H1 (cell line): Measurements from ENCODE around the gene TMEM45A. TPM values are rescaled to one million over a fixed set of nuclear protein-coding genes. Genes with fewer than 3 reads are reported as not detected.

ENCODE experiments used
- CTCF ChIA-PET: fragments of 300-600 bp; sonication (Branson Sonifier 250); formaldehyde crosslinking; loops from one replicate; lab custom pipeline; 2021; ENCODE audit not compliant: partially characterized antibody; lab: Charles Lee
- POLR2A ChIA-PET: fragments of 300-600 bp; sonication (Branson Sonifier 250); formaldehyde crosslinking; loops from one replicate; lab custom pipeline; 2021; ENCODE audit warnings: inconsistent platforms; ENCODE audit not compliant: partially characterized antibody; lab: Charles Lee
- DNase-seq, 2 experiments: peaks; one replicate each; pipeline versions ENCODE4 v3.0.0 to v3.0.0-alpha.2; 2010 to 2022; ENCODE audit warnings: low spot score in 2 of 2, low read depth in 1 of 2, mixed read lengths in 1 of 2
- FAIRE-seq: peaks from 2 replicates; lab custom pipeline; 2011; peaks lifted over from hg19 to GRCh38; lab: Jason Lieb, UNC
- H2AFZ ChIP-seq: 2 replicates; pipeline ENCODE4 v1.8.1; 2012; ENCODE audit warnings: low read length, inconsistent platforms
- H2AK5ac ChIP-seq: 2 replicates; pipeline ENCODE4 v1.6.1; 2013; ENCODE audit warnings: low read depth, low read length
- H2BK120ac ChIP-seq: replicated peaks from 2 replicates; pipeline ENCODE3; 2013; ENCODE audit warnings: low read depth, low read length, inconsistent platforms
- H2BK12ac ChIP-seq: 2 replicates; pipeline ENCODE4 v1.6.1; 2013; ENCODE audit warnings: low read depth, low read length
- H2BK15ac ChIP-seq: 2 replicates; pipeline ENCODE4 v1.6.1; 2013; ENCODE audit warnings: low read length
- H2BK20ac ChIP-seq: 2 replicates; pipeline ENCODE4 v1.6.1; 2013; ENCODE audit warnings: low read length
- H2BK5ac ChIP-seq: 2 replicates; pipeline ENCODE4 v1.6.1; 2013; ENCODE audit warnings: low read depth, low read length
- H3K14ac ChIP-seq: 2 replicates; pipeline ENCODE4 v1.6.1; 2013; ENCODE audit warnings: inconsistent platforms; ENCODE audit not compliant: insufficient read length
- H3K18ac ChIP-seq: 2 replicates; pipeline ENCODE4 v1.6.1; 2013; ENCODE audit warnings: low read length; ENCODE audit errors: extremely low read depth
- H3K23ac ChIP-seq: 2 replicates; pipeline ENCODE4 v1.6.1; 2013; ENCODE audit warnings: inconsistent platforms; ENCODE audit not compliant: insufficient read length
- H3K23me2 ChIP-seq: 2 replicates; pipeline ENCODE4 v1.6.1; 2013; ENCODE audit warnings: low read depth, low read length
- H3K27ac ChIP-seq: 2 replicates; pipeline ENCODE4 v1.6.1; 2011; ENCODE audit warnings: low read depth, low read length, inconsistent platforms
- H3K27me3 ChIP-seq, 4 experiments: replicated peaks in 1 of 4; 1 replicate in 1 of 4; 2 replicates in 3 of 4; pipeline versions ENCODE4 v1.6.1 to v1.8.1; 2011 to 2013; ENCODE audit warnings: low read length in 3 of 4, mild to moderate bottlenecking in 3 of 4, inconsistent platforms in 2 of 4, mixed read lengths in 2 of 4, moderate library complexity in 1 of 4; ENCODE audit not compliant: control insufficient read depth in 3 of 4, insufficient read depth in 3 of 4; ENCODE audit errors: extremely low read depth in 1 of 4
- H3K36me3 ChIP-seq, 4 experiments: 2 replicates each; pipeline versions ENCODE4 v1.6.1 to v1.8.1; 2011 to 2013; ENCODE audit warnings: mild to moderate bottlenecking in 4 of 4, low read length in 3 of 4, moderate library complexity in 2 of 4, control low read depth in 1 of 4, inconsistent platforms in 1 of 4; ENCODE audit not compliant: insufficient read depth in 4 of 4, control insufficient read depth in 2 of 4
- H3K4ac ChIP-seq: replicated peaks from 2 replicates; pipeline ENCODE3; 2013; ENCODE audit warnings: low read length, low read depth, mixed read lengths, inconsistent platforms; ENCODE audit not compliant: insufficient read length
- H3K4me1 ChIP-seq, 4 experiments: replicated peaks in 1 of 4; 1 replicate in 1 of 4; 2 replicates in 3 of 4; pipeline versions ENCODE4 v1.6.1 to v1.8.1; 2011 to 2013; ENCODE audit warnings: low read length in 3 of 4, inconsistent platforms in 2 of 4, mixed read lengths in 1 of 4; ENCODE audit not compliant: insufficient read depth in 4 of 4, control insufficient read depth in 3 of 4
- H3K4me2 ChIP-seq, 2 experiments: 2 replicates each; pipeline versions ENCODE4 v1.6.1 to v1.8.1; 2011 to 2013; ENCODE audit warnings: low read depth in 2 of 2, low read length in 2 of 2, control low read depth in 1 of 2, inconsistent platforms in 1 of 2, mild to moderate bottlenecking in 1 of 2; ENCODE audit not compliant: insufficient read depth in 1 of 2
- H3K4me3 ChIP-seq, 4 experiments: fragments of 200-600, 300-600 bp in 1 of 4; sonication (generic), shearing (Covaris generic), sonication (Bioruptor Twin) in 1 of 4; 2 replicates each; pipeline versions ENCODE4 v1.5.1 to v1.8.1; 2011 to 2016; ENCODE audit warnings: low read length in 4 of 4, low read depth in 3 of 4, control low read depth in 2 of 4, inconsistent platforms in 2 of 4, mild to moderate bottlenecking in 2 of 4, mixed read lengths in 1 of 4, moderate library complexity in 1 of 4; ENCODE audit not compliant: insufficient read depth in 2 of 4; ENCODE audit errors: extremely low read depth in 1 of 4
- H3K56ac ChIP-seq: replicated peaks from 2 replicates; pipeline ENCODE3; 2013; ENCODE audit warnings: low read depth, mild to moderate bottlenecking, mixed read lengths, low read length, inconsistent platforms; ENCODE audit not compliant: insufficient read length
- H3K79me1 ChIP-seq: 2 replicates; pipeline ENCODE4 v1.6.1; 2013; ENCODE audit warnings: low read depth, low read length, control low read depth
- H3K79me2 ChIP-seq, 2 experiments: 2 replicates each; pipeline versions ENCODE4 v1.6.1 to v1.8.1; 2012 to 2013; ENCODE audit warnings: low read length in 2 of 2, mild to moderate bottlenecking in 2 of 2, inconsistent platforms in 1 of 2; ENCODE audit not compliant: insufficient read depth in 2 of 2, control insufficient read depth in 1 of 2
- H3K9ac ChIP-seq, 4 experiments: replicated peaks in 1 of 4; 1 replicate in 1 of 4; 2 replicates in 3 of 4; pipeline versions ENCODE4 v1.6.1 to v1.8.1; 2011 to 2013; ENCODE audit warnings: low read depth in 3 of 4, low read length in 3 of 4, control low read depth in 2 of 4, mild to moderate bottlenecking in 2 of 4, moderate library complexity in 2 of 4, inconsistent platforms in 1 of 4; ENCODE audit errors: extremely low read depth in 1 of 4
- H3K9me3 ChIP-seq, 2 experiments: 2 replicates each; pipeline versions ENCODE4 v1.6.1 to v1.8.1; 2012 to 2013; ENCODE audit warnings: mild to moderate bottlenecking in 2 of 2, moderate library complexity in 2 of 2, control low read depth in 1 of 2, inconsistent platforms in 1 of 2, low read depth in 1 of 2, low read length in 1 of 2, mixed read lengths in 1 of 2; ENCODE audit not compliant: insufficient read depth in 2 of 2
- H4K20me1 ChIP-seq, 2 experiments: replicated peaks in 1 of 2; 2 replicates each; pipeline versions ENCODE3 to v1.8.1; 2011 to 2013; ENCODE audit warnings: inconsistent platforms in 2 of 2, low read length in 2 of 2, mild to moderate bottlenecking in 1 of 2; ENCODE audit not compliant: insufficient read depth in 2 of 2, control insufficient read depth in 1 of 2
- H4K5ac ChIP-seq: 2 replicates; pipeline ENCODE4 v1.6.1; 2013; ENCODE audit warnings: low read length, low read depth, mixed read lengths, inconsistent platforms; ENCODE audit not compliant: insufficient read length
- H4K8ac ChIP-seq: 2 replicates; pipeline ENCODE4 v1.8.0; 2013; ENCODE audit warnings: mild to moderate bottlenecking, moderate library complexity, low read length, inconsistent platforms; ENCODE audit not compliant: insufficient read depth; ENCODE audit errors: extremely low read depth
- H4K91ac ChIP-seq: replicated peaks from 2 replicates; pipeline ENCODE3; 2013; ENCODE audit warnings: low read length, mixed read lengths, inconsistent platforms; ENCODE audit not compliant: insufficient read length
- NANOG ChIP-seq: IDR thresholded peaks from 2 replicates; pipeline ENCODE4 v1.6.1; 2011; ENCODE audit warnings: low read length, low read depth, mild to moderate bottlenecking, inconsistent platforms; ENCODE audit not compliant: insufficient read depth, poor library complexity, severe bottlenecking
- POLR2A ChIP-seq, 2 experiments: IDR thresholded peaks; 1 replicate in 1 of 2; 2 replicates in 1 of 2; pipeline ENCODE4 v1.6.1; 2011; ENCODE audit warnings: low read depth in 2 of 2, low read length in 2 of 2, mild to moderate bottlenecking in 2 of 2; ENCODE audit errors: control extremely low read depth in 1 of 2
- WGBS, 2 experiments: shearing (Covaris generic) in 1 of 2; methylation state at CpG; one replicate each; pipeline versions ENCODE4 v1.1.6 to v1.1.7; 2013 to 2015; ENCODE audit warnings: low lambda C conversion rate in 2 of 2, mixed read lengths in 2 of 2, inconsistent platforms in 1 of 2, low coverage in 1 of 2, missing lambda C conversion rate in 1 of 2; ENCODE audit not compliant: insufficient replicate concordance in 2 of 2, insufficient coverage in 1 of 2, insufficient read length in 1 of 2; ENCODE audit errors: extremely low coverage in 1 of 2, missing lambda C conversion rate in 1 of 2; 5-methylcytosine and 5-hydroxymethylcytosine counted together
- polyA plus RNA-seq, 7 experiments: library from polyadenylated mRNA; depleted of rRNA in 3 of 7; stranded (reverse) in 5 of 7; unstranded in 2 of 7; fragments of >200 nt in 5 of 7; fragments of 200-250 nt in 2 of 7; gene quantifications; 1 replicate in 5 of 7; 2 replicates in 1 of 7; 4 replicates in 1 of 7; pipeline versions ENCODE4 v1.2.1 to v1.2.3, GENCODE V29; 2011 to 2013; ENCODE audit warnings: missing spikeins in 2 of 7, mixed read lengths in 2 of 7
- total RNA-seq: library from RNA; stranded (reverse); fragmentation: NEBNext Ultra II Directional; extraction: Animal tissue kit (Norgen Biotek cat#: 25700); gene quantifications from 2 replicates; pipeline ENCODE4 v1.2.1, GENCODE V29; 2021

TMEM45A gene
- total and polyA plus RNA-seq, 2 of the 8 experiments (the other 6 are each of a cell fraction or from before 2014, with no cell fraction given), result 12.9 to 14.2 TPM

DNA sequence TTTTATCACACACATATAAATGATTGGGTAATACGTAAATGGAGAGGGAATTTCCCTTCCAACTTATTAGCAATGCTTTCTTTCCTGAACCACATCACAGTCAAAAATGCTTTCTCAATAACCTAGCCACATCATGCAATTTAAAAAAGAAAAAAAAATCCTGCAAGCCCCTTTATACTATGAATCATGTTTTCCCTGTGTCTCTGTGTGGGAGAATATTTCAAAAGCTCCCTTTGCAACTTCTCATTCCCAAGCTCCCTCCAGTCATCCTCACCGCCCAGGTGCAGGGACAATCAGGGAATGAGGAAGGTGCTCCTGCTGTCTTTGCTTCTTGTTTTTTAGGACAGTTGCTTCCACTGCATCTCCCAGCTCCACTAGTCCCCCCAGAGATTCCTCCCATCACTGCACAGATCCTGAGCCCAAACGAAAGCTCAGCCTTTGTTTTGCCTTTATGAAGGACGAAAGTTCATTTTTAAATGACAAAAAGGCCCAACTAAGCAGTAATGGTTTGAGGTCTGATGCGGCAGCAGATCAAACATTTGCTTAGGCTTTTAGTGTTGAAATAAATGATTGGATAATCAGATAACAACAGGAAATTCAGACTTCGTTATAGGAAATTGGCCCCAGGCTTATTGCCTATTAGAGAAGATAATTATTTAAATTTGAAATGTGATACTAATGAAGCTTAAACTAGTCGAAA lies 69.2 kb downstream of the TMEM45A start:
- FAIRE-seq (peak; percentile 42), DNase-seq (peak in 1 of 2 experiments; percentile 25)
- no peak overlapping the region for H3K14ac ChIP-seq
- H2BK12ac ChIP-seq, result no peak overlapping the region
- POLR2A ChIA-PET, result interaction anchor here (0.7 to 1.0 kb wide), 2 partner anchors 15 to 29 kb away, joined by 3 to 5 read pairs; no protein-coding TSS in a partner anchor
- peak overlapping the region; percentile 9 to 24; a peak in 2 of 4 replicates for H3K4me2 ChIP-seq
- 43% methylated on average over 7 of the region's 7 CpGs; no CpG with 5 or more reads in 1 of the 2 experiments for WGBS, 2 experiments
- no peaks in the 10 kb centered on the region for H3K79me1 ChIP-seq
- no peak overlapping the region for H3K9ac ChIP-seq
- 0 out of 8 replicates have a peak overlapping the region, but pooled peaks of 1 of the 4 experiments have one; percentile 0 for H3K4me3 ChIP-seq
- no peak overlapping the region for H2AK5ac ChIP-seq
- H4K5ac ChIP-seq, result no peak overlapping the region
- H3K36me3 ChIP-seq, result no peaks in the 10 kb centered on the region
- H3K23me2 ChIP-seq, result no peaks in the 10 kb centered on the region
- no peaks in the 10 kb centered on the region for H3K79me2 ChIP-seq
- no peak for TF ChIP-seq POLR2A (IDR thresholded peaks at IDR 0.05; ENCODE audit: control extremely low read depth in 1 of 2, low read depth in 2 of 2, low read length in 2 of 2)
- TF ChIP-seq NANOG, result peak; percentile 54
- no peak overlapping the region for H3K23ac ChIP-seq
- no peak overlapping the region for H2BK15ac ChIP-seq
- no peaks in the 10 kb centered on the region for H3K27me3 ChIP-seq
- H2BK20ac ChIP-seq, result no peak overlapping the region
- CTCF ChIA-PET, result interaction anchor here (0.6 to 2.5 kb wide), 6 partner anchors 14 to 162 kb away, joined by 3 to 9 read pairs (median 6); no protein-coding TSS in a partner anchor
- H4K8ac ChIP-seq, result peak overlapping the region; percentile 39; the same call in 1 of the 2 replicates
- H3K56ac ChIP-seq, result no peak overlapping the region
- H3K27ac ChIP-seq, result no peak overlapping the region; the same call in 1 of the 2 replicates
- H3K18ac ChIP-seq, result no peak overlapping the region
- no peak overlapping the region for H4K91ac ChIP-seq
- no peaks in the 10 kb centered on the region for H3K9me3 ChIP-seq
- no peaks in the 10 kb centered on the region for H4K20me1 ChIP-seq
- no peak overlapping the region for H2AFZ ChIP-seq
- no peak overlapping the region for H2BK5ac ChIP-seq
- peaks cover 0 to 9% (median 3%) of the 10 kb centered on the region in 4 experiments; a peak in 3 of 7 replicates for H3K4me1 ChIP-seq
- no peak overlapping the region for H2BK120ac ChIP-seq
- H3K4ac ChIP-seq, result no peak overlapping the region
